Stimulated activated CD4-positive, alpha-beta T cell treated with anti-CD3 and anti-CD28 coated beads, Interleukin-2, amount 100 ng/mL, for 48 hours (primary cell): Measurements from ENCODE around the gene N4BP2L2.

Source experiments
- DNase-seq, 2 donors: peaks; one replicate each; pipeline ENCODE4 v3.0.0-alpha.2; 2020

The N4BP2L2 gene

DNA sequence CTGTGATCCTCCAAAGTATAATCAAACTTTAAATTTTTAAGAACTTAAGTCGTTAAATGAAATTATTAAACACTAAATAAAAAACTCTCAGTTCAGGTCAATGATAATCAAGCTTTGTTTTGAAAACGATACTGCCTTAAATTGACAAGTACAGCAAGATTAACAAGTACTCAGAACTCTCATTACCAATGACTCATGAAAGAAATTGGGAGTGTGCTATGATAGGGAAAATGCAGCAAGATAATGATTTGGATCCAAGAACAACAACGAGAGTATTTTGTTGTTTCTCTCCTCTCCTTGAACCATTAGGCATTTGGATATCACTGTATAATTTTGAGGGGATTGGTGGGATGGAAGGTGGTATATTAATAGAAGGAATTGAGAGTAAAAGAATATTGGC, 10.2 kb downstream of the N4BP2L2 start:
- no peak for DNase-seq

- DNase-seq, result no peak
These were observed 11.4 kb downstream of the N4BP2L2 start for GRCh38 chr13:32527151-32527550.

GRCh38 chr13:32525766-32526165, 12.8 kb downstream of the N4BP2L2 start:
- DNase-seq, result no peak

- DNase-seq, result no peak
These were observed 23.3 kb downstream of the N4BP2L2 start for GRCh38 chr13:32515246-32515645.

DNA sequence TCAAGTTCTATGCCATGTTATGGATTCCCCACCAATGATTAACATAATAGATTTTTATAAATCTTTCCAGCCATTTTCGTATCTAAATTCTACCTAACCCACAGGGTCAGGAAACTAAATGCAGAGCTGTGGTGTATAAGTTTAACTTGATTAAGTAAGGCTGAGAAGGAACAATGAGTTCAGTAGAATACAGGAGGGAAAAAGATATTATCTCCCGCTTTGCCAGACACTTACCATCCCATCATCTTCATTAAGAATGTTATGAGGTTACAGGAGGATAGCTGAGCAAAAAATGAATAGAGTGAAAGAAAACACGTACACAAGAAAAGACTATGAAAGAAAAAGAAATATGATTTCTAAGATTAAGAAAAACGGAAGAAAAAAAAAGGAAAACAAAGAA, 27.1 kb downstream of the N4BP2L2 start:
- DNase-seq, result no peak

- no peak for DNase-seq
These were observed 33.7 kb downstream of the N4BP2L2 start for GRCh38 chr13:32504876-32505275.

DNA sequence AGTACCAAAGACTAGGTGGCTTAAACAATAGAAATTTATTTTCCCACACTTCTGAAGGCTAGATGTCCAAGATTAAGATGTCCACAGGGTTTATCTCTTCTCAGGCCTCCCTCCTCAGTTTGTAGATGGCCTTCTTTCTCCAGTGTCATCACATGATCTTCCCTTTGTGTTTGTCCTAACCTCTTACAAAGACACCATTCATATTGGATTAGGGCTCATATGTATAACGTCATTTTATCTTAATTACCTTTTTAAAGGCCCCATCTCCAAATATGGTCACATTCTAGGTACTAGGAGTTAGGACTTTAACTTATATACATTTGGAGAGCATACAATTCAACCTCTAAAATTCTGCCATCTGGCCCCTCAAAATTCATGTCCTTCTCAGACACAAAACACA, 34.3 kb downstream of the N4BP2L2 start:
- no peak for DNase-seq

DNA sequence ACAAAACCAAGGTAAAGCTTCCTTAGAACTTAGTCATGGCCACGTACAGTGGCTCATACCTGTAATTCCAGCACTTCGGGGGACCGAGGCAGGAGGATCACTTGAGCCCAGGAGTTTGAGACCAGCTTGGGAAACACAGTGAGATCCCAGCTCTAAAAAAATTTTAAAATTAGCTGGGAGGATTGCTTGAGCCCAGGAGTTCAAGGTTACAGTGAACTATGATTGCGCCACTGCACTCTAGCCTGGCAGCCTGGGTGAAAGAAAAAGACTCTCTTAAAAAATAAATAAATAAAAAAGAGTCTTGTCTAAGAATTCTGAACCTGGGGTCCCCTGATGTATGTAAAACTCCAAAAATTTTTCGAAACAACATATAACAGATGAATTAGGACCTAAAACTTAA, 34.9 kb downstream of the N4BP2L2 start:
- DNase-seq, result no peak

GRCh38 chr13:32501064-32501463, 37.5 kb downstream of the N4BP2L2 start:
- no peak for DNase-seq

DNA sequence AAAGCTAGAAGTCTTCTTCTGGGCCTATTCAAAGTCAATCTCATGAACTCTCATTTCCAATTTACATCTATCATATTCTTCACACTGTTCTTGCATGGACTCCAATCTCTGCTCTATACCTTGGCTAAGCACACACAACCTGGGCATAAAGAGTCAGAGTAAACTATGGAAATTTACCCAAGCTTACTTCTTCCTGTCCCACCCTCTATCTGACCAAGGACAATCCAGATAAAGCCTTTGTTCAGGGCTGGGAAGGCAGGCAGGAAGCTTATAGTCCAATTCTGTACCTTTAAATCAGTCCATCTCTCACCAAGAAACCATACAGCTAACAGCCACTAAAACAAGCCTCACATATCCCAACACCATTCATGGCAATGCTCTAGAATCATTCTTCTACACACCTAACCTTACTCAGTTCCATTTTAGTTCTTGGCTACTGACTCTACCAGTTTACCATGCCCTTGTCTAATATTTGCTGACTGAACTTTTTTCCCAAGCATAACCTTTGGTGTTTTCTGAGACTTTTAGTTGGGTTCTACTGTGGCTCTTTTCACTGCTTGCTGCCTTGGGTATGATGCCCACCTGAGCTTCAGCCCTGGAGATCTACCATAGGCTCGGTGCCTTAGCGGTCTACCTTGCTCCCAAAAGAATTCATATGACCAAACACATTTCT, 38.9 kb downstream of the N4BP2L2 start:
- DNase-seq, result no peak

DNA sequence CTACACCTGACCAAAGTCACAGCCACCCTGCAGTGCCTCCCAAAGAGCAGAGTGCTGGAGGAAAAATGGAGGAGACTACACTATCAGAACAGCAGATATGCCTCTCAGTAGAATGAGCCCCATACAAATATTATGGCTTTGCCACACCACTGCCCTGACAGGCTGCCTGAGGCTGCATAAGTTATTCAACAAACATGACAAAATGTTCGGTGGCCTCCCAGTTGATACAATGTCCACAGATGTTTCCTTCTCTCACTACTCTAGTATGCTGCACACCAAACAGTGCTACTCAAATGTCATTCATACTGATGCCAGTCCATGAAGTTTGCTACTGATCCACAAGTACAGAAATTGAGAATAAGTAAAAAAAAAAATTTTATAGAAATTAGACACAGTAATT, 41.0 kb downstream of the N4BP2L2 start:
- no peak for DNase-seq

DNA sequence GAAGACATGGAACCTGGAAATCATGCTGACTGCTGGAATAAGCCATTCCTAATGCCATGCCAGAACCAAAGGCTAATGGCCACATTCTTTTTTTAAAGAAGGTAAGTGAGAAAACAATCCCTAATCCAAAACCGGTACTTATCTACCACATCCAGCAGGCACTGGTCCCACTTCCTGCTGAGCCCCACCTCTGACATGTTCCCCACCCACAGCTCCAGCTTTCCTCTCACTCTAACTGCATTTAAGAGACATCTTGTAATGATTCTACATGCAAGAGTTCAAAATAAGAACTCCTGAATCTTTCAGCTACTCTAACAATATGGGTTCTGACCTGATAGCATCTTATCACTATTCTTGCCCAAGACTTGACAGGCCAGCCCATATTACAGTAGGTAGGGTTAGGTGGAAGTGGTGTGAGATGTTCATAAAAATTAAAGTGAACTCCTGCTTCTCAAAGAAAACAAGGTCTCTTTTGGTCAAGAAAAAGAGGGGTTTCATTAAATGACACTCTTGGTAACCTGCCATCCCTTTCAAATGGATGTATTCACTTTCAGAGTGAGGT, 41.9 kb downstream of the N4BP2L2 start:
- no peak for DNase-seq

DNA sequence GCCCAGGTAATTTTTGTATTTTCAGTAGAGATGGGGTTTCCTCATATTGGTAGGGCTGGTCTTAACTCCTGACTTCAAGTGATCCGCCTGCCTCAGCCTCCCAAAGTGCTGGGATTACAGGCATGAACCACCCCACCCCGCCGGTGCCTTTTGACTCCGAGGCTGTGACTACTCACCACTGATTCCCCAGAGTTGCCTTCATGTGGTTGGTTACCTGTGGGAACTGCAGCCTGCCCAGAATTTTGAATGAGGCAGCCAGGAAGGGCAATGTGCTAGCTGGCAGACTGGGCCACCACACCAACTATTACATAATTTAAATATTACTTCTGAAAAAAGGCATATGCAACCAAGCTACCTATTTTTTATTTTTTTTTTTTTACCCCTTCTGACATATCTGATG, 42.8 kb downstream of the N4BP2L2 start:
- DNase-seq, result no peak

DNA sequence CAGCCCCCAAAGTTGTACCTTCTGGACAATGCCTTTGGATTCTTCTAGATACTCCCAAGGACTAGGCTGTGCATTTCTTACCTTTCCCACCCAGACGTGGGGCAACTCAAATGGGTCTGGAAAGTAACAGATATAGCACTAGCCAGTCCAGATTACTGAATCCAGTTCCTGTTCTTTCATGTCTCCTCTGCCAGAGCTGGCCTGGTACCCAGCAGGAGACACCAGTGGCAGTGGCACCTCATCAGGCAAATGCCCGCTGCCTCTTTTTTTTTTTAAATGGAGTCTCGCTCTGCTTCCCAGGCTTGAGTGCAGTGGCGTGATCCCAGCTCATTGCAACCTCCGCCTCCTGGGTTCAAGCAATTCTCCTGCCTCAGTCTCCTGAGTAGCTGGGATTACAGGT, 43.2 kb downstream of the N4BP2L2 start:
- DNase-seq, result no peak

DNA sequence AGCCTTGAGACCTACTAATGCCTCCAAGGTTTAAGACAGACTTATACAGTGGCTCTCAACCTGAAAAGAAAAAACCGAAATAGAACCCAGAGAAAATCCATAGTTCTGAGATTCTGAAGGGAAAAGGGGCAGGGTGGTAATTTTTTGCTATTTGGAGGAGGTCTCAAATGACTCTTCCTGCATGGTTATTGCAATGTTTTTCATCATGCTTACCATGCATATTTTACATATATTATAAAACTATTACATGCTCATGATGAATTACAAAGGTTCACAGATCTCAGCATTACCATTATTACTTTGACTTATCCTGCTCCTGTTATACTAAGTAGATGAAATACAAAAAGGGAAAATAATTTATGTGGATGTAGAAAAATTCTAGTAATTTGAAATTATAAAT, 47.6 kb downstream of the N4BP2L2 start:
- no peak for DNase-seq

DNA sequence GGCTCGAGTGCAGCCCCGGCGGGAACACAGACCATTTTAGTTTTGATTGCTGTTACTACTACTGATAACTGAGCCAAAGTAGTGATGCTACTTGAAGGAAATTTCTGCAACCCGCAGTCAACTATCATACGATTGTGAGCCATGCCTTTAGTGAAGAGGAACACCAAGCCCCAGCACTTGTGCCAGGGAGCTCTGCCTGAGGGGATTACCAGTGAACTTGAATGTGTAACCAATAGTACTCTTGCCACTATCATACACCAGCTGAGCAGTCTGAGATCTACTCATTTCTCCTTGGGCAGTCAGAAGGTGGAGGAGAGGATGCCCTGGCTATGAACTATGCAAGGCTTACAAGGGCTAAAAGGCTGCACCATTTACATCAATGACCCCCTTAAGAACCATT, 61.7 kb downstream of the N4BP2L2 start:
- DNase-seq, result no peak

GRCh38 chr13:32476021-32476731, 62.4 kb downstream of the N4BP2L2 start:
- DNase-seq, result no peak

GRCh38 chr13:32474999-32475792, 63.4 kb downstream of the N4BP2L2 start:
- DNase-seq, result no peak

DNA sequence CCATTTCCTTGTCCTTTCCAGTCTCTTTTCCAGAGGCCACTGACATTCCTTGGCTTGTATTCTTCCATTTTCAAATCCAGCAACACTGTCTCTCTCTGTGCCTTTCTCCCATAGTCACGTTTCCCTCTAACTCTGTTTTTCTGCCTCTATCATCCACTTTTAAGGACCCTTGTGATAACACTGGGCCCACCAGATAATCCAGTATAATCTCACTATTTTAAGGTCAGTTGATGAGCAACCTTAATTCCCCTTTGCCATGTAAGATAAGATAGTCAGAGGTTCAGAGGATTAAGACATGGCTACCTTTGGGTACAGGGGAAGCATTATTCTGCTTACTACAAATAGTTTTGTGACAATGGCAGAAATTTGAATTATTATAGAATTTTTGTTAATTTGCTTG, 64.9 kb downstream of the N4BP2L2 start:
- no peak for DNase-seq

- no peak for DNase-seq
These were observed 66.4 kb downstream of the N4BP2L2 start for GRCh38 chr13:32472194-32472621.

GRCh38 chr13:32471187-32471922, 67.2 kb downstream of the N4BP2L2 start:
- no peak for DNase-seq

- no peak for DNase-seq
These were observed 70.0 kb downstream of the N4BP2L2 start for GRCh38 chr13:32468502-32469142.
